Right lung (tissue), 5 donors: ENCODE results near the gene PNKD. TPM values are rescaled to one million over a fixed set of nuclear protein-coding genes. Genes with fewer than 3 reads are reported as not detected.

Experiments used
- DNase-seq, 2 donors: peaks; one replicate each; pipeline ENCODE4 v3.0.0-alpha.2; 2013
- polyA plus RNA-seq, 5 donors: library from polyadenylated mRNA; unstranded; fragments of 120-200 nt; gene quantifications; one replicate each; pipeline versions ENCODE4 v1.2.1 to v1.2.3, GENCODE V29; 2013; ENCODE audit warnings: inconsistent platforms in 1 of 5, low replicate concordance in 1 of 5; ENCODE audit not compliant: insufficient read length in 5 of 5, insufficient read depth in 1 of 5

PNKD gene
- polyA plus RNA-seq, 5 donors, result 50.1 to 70.8 (median 67.6) TPM

DNA sequence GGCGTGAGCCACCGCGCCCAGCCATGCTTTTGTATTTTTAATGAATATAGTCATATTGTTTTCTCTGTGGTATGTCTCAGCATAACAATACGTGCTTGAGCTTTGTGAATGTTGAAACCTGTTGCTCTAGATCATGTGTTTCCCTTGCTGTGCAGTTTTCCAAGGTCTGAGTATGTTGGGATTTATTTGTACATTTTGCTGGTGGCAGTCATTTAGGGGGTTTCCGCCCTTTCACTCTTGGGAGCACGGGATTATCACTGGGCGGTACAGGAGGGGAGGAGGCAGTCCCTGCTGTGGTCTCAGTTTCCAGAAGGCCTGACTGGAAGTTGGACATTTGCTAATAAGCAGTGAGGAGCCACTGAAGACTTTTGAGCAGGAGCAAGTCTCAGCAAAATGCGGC, 61.4 kb downstream of the PNKD start:
- no peak for DNase-seq

DNA sequence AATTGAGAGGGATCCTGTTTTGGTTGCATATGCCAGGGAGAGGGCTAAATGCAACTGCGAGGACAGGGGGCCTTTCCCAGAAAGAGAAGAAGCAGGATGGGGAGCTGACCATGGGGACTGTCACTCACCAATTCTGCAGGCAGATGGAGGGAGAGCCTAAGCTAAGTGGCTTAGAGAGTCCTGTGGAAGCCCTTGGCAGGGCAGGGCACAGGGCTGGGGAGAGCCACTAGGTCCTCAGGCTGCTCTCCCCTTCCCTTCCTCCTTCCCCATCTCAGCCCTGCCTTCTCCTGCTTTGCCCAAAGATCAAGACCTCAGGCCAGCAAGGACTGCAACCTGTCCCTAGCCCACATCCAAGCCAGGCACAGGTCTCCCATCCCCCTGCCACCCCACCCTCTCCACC, 62.0 kb downstream of the PNKD start:
- DNase-seq, result no peak

DNA sequence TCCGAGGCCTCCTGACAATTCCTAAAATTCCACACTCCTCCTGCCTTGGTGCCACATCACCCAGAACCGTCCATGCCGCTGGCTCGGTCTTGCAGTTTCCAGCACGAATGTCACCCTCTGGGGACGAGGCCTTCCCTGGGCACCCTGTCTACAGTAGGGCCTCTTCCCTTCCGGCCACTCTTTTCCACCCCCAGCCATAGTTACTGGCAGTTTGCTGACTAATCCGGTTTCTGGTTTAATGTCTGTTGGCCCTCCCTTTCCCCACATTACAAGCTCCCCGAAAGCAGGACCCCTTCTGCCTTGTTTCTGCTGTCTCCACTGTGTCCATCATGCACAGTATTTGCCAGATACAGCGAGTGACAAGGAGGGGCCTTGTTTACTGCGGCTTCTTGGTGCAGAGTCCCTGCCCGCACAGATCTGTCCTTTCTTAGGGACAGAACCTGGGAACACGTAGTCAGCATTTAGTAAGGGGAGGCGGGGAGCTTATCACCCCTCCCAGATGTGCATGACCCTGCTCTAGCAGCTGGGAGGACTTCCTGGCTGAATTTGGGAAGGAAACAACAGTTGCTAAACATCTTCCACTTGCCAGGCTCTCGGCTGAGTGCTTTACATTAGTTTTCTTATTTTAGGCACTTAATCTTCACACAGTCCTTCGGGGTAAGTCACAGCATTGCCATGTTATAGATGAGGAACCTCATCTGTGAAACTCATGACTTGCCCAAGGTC, 62.8 kb downstream of the PNKD start:
- peak in 1 of 2 donors; percentile 54 for DNase-seq

DNA sequence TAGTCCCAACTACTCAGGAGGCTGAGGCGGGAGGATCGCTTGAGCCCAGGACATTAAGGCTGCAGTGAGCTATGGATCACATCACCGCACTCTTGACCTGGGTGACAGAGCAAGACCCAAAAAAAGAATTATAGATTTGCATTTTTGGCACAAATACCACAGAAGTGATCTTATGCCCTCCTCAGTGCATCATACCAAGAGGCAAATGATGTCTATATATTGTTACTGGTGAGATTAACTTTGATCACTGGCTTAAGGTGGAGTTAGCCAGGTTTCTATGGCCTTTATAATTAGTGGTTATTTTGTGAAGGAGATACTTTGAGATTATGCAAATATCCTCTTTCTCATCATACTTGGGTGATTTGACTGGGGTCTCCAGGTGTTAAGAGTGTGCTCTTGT, 64.2 kb downstream of the PNKD start:
- no peak for DNase-seq

DNA sequence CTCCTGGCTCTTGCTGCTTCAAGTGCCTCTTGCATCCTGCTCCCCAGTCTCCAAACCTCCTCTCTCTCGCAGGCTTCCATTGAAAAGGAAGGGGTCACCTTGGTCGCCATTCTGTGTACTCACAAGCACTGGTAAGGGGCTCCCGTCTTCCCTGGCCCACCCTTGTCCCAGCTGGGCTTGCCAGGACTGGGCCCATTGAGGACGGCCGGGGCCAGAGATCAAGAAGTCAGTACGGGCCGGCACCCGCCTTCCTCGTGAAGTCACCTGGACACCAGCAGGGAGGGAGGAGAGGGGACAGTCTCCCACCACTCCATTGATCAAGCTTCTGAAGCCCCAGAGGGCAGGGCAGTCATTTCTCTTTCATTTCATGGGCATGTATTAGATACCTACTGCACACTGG, 70.3 kb downstream of the PNKD start:
- DNase-seq, result no peak

DNA sequence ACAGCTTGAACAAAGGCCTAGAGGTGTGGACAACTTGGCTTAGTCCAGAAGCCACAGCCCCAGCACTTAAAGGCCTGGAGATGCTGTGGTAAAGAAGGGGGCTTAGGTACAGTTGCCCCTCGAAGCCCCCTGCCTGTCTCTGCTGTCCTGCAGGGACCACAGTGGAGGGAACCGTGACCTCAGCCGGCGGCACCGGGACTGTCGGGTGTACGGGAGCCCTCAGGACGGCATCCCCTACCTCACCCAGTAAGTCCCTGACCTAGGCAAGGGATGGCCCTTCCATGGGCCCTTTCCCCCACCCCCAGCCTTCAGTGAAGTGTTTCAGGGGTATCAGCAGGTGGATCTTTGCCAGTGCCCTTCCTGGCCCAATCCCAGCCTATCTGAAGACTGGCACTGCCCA, 71.1 kb downstream of the PNKD start:
- no peak for DNase-seq

DNA sequence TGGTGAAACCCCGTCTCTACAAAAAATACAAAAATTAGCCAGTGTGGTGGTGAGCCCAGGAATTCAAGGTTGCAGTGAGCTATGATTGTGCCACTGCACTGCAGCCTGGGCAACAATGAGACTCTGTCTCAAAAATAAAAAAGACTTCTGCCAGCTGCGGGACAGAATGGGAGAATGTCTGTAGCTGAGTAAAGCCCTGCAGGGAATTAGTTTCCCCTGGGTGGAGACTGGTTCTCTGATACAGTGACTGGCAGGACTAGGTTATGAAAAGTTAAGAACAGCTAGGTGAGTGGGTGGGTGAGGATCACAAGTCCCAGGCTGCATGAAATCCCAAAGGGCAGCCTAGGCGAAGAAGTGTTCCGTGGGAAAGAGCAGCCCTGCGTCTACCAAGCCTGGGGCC, 72.5 kb downstream of the PNKD start:
- DNase-seq, result no peak

DNA sequence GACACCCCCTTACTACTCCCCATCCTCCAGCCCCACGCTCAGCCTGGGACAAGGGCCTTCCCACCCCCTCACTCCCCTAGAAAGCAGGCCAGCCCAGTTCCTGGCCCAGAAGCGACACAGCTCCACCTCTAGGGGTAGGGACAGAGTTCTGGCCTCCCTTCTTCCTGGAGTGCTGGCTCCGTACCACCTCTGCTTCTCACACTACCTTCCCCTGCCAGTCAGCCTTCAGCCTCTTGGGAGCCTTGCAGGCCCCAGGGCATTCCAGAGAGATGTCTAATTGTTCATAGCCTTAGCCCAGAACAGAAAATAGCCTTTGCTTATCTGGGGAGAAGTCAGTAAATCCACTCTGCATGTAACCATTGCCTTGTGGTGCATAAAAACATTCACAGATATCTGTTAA, 73.3 kb downstream of the PNKD start:
- DNase-seq, result no peak

DNA sequence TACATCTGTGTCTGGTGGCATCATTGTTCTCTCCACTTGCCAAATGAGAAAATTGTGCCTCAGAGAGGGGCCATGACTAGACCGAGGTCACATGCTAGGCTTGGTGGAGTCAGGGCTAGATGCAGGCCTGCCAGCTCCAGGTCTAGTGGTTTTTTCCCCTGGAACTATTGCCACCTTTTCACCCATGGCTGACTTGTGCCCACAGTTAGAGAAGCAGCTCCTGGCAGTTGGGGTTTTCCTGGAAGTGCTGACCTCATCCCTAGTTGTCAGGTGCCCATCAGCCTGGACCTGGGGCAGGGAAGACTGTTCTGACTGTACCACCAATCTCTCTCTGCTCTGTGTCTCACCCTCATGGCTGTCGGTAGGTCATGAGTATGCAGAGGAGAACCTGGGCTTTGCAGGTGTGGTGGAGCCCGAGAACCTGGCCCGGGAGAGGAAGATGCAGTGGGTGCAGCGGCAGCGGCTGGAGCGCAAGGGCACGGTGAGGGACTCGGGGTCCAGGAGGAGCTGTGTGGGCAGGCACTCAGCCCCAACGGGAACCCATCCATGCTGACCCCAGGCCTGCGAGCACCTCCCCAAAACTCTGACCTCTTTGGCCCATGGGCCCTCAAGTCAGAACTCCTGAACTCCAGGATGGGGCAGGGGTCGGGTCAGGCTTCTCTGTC, 73.9 kb downstream of the PNKD start:
- DNase-seq, result no peak

DNA sequence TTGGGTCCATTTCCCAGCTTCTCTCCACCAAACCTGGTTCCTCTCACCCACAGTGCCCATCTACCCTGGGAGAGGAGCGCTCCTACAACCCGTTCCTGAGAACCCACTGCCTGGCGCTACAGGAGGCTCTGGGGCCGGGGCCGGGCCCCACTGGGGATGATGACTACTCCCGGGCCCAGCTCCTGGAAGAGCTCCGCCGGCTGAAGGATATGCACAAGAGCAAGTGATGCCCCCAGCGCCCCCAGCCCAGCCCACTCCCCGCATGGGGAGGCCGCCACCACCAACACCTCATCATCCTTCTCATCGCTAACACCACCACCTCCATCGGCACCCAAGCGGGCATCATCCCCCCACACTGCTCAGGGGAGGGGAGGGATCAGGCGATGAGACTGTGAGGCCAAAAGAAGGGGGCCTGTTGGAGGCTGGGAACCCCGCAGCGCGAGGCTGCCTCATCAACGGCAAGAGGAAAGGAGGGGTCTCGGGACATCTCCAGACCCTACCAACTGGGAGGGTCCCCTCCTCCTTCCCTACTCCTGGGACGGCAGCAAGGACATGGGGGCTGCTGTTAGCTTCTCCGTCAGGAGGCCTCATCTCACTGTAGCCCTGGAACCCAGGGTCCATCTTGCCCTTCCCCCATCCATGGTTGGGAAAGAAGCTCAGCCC, 74.6 kb downstream of the PNKD start:
- no peak for DNase-seq

DNA sequence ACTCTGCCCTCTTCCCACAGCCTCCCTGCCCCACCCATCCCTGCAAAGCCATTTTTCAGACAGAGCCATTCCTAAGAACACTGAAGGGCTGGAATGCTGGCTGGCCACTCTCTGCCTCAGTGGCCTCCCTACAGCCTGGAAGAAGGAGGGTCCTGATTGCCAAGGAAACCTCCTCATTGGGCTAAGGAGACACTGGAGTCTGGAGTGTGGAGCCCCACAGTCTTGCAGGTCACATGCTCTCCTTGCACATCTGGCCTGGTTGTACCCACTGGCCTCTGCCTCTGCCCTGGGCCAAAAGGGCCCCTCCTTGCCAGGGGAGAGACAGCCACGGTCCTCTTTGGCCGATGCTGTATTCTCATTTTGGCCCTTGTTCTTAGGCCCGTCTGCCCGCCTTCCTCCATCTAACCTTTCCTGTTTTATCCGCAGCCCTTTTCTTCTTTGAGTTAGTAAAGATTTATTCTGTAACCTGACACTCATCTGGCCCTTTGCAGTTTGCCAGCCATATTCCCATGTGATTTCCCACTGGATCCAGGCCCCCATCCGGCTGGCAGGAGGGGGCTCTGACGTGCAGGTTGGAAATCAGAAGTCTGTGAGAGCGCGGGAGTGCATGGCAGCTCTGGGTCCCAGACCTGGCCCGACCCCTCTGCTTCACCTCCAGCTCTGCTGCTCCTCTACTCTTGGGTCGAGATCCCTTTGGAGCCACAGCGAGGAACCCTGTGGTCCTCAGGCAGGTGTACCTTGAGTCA, 75.3 kb downstream of the PNKD start:
- DNase-seq, result no peak

DNA sequence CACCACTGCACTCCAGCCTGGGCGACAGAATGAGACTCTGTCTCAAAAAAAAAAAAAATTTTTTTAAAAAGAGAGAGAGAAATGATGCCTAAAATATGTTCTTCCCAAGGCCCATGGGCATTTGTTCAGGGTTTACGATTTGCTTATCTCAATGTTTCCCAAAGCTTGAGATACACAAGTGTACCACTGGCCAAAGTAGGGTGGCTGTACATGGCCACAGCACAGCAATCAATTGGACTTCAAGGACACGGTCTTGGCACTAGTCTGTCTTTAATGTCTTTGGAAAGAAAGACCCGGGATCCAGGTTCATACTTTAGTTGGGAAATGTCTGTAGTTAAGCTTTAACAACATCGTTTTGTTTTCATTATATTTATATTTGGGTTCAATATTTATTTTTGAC, 76.9 kb downstream of the PNKD start:
- no peak for DNase-seq

DNA sequence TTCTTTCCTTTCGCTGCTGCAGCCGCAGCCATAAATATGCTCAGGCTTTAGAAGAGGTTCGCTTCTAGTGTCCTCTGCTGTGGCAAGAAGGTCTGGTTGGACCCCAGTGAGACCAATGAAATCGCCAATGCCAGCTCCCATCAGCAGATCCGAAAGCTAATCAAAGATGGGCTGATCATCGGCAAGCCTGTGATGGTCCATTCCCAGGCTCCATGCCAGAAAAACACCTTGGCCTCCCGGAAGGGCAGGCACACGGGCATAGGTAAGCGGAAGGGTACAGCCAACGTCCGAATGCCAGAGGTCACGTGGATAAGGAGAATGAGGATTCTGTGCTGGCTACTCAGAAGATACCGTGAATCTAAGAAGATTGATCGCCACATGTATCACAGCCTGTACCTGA, 83.7 kb downstream of the PNKD start:
- no peak for DNase-seq

DNA sequence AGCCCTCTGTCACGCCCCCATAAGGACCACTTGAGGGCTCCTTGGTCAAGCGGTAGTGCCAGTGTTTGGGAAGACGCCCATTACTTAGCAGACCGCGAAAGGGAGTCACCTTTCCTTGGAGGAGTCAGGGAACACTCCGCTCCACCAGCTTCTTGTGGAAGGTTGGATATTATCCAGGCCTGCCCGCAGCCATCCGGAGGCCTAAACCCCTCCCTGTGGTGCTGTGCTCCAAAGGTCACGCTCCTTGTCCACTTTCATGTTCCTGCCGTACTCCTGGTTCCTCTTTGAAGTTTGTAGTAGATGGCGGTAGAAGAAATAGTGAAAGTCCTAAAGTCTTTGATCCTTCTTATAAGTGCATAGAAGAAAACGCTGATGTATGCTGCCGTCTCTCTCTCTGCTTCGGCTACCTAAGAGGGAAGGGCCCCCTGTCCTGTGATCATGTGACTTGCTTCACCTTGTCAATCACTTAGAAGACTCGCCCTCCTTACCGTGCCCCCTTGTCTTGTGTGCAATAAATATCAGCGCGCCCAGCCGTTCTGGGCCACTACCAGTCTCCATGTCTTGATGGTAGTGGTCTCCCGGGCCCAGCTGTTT, 84.6 kb downstream of the PNKD start:
- no peak for DNase-seq

DNA sequence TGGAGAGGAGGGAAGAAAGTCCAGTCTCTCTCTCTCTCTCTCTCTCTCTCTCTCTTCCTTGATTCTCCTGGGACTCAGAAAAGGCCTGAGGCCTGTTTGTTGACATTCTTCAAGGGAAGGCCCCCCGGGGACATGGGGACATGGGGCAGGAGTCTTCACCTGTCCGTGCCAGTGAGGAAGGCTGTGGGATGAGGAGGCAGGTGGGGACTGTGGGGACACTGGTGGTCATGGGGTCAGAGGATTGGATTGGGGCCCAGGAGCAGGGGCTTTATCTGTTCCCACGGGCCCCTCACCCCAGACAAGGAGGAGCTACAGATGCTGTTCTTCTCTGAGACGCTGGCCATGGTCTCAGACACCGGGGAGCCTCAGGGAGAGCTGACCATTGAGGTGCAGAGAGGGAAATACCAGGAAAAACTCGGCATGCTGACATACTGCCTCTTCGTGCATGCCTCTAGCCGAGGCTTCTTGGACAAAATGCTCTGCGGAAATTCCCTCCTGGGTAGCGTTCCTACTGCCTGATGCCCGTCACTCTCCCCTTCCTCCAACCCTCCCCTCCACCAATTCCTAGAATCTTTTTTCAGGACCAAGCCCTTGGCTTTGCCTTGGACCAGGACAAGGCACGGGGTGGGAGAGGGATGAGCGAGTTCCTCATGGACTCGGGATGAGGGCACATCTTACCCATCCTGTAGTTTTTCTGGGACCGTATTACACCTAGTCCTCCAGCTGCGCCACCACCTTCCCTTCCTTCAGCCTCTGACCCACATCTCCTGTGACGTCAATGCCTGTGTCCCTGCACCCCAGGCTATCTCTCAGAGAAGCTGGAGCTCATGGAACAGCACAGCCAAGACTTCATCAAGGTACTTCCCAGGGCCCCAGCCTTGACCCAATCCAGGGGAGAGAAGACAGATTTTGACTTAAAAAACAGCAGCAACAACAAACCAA, 87.2 kb downstream of the PNKD start:
- DNase-seq, result no peak

DNA sequence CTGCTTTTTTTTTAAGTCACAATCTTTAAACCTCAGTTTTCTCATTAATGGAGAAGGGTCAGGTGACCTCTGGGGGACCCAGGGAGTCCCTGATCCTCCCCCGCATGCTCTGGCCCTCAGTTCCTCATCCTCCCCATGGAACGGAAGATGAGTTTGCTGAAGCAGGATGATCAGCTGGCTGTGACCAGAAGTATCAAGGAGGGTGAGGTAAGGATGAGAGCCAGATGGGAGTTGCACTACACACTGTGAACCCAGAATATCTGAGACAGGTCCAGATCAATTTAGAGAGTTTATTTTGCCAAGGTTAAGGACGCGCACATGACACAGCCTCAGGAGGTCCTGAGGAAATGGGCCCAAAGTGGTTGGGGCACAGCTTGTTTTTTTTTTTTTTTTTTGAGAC, 90.1 kb downstream of the PNKD start:
- DNase-seq, result no peak

DNA sequence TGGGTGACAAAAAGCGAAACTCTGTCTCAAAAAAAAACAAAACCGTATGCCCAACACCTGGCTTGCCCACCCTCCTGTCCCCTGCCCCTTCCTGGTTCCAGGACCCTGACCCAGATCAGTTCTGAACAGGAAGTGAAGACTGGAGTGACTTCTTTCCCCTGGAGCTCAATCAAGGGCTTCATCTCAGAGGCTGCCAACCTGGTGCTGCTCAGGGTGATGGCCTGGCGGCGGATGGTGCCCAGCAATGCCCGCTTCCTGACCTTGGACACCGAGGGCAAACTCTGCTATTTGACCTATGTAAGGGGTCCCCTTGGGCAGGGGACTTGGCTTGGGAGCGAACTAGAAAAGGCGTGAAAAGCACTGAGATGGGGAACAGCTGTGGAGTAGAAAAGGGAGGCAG, 92.3 kb downstream of the PNKD start:
- DNase-seq, result no peak

DNA sequence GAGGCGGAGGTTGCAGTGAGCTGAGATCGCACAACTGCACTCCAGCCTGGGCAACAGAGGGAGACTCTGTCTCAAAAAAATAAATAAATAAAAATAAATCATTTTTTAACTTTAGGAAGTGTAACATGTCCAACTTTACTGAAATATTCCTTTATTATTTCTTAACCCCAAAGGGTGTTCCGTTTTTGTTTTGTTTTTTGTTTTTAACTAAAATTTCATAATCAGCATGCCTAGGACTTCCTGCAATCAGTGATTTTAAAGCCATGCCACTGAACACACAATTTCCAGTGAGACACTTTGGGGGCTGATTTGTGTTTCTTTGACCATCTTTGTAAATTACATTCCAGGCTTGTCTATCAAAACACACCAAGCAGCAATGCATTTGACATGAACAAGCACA, 93.4 kb downstream of the PNKD start:
- no peak for DNase-seq

DNA sequence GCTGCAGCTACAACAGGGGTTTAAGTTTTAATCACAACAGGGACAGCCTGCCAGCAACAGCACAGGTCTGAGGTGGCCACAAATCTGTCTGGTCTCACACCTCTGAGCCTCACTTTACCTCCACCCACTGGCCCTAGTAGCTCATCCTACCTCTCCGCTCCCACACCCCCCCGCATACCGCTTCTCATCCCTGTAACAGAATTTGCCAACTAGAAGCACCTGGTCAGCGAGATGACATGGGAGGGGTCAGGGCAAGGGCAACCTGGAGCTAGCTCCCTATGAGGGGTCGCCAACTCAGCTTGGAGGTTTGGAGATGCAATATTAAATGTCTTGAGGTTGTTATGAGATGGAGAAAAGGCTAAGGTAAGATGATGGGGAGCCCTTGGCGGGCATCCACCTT, 93.9 kb downstream of the PNKD start:
- no peak for DNase-seq

DNA sequence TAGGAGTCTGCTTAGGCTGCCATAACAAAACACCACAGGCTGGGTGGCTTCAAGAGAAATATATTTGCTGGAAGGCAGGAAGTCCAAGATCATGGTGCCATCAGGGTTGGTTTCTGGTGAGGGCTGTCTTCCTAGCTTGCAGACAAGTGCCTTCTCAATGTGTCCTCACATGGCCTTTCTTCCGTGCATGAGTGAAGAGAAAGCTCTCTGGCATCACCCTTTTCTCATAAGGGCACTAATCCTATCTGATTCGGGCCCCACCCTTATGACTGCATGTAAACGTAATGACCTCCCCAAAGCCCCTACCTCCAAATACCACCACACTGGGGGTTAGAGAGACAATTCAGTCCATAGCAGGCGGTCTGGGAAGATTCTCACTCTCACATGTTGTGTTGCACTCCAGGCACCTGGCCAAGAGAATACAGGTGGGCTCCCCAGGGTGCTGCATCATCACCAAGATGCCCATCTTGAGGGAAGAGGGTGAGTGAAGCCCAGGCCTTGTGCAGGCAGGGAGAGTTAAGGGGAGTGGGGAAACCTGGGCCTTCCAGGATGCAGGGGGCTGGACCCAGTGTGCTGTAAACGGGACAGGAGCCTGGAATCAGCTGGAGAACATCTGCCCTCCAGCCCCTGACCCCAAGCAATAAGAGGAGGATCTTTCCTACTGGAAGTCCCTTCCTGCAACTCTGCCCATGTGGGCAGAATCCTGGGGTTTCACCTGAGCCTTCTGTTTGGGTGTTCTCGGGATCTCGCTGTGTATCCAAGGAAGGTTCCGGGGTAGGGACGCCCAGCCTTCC, 96.5 kb downstream of the PNKD start:
- no peak for DNase-seq
